Suprapubic skin (tissue), 3 donors: ENCODE results near the gene TTC23.

Source experiments
- EP300 ChIP-seq: sonication (generic); formaldehyde crosslinking; IDR thresholded peaks from one replicate; pipeline ENCODE4 v1.6.1; 2017; ENCODE audit warnings: antibody characterized with exemption
- POLR2A ChIP-seq, 2 donors: fragments of 450-650 bp; IDR thresholded peaks; one replicate each; pipeline ENCODE4 v1.6.1; 2017; ENCODE audit warnings: antibody characterized with exemption in 2 of 2, mild to moderate bottlenecking in 2 of 2, moderate library complexity in 2 of 2
- TF ChIP-seq, protein P1 (sequence below), 2 donors: fragments of 200-600 bp in 1 of 2; fragments of 450-650 bp in 1 of 2; sonication (generic) in 1 of 2; IDR thresholded peaks; one replicate each; pipeline ENCODE4 v1.5.1; 2016 to 2019; ENCODE audit warnings: antibody characterized with exemption in 2 of 2, mild to moderate bottlenecking in 1 of 2, moderate library complexity in 1 of 2

DNA sequence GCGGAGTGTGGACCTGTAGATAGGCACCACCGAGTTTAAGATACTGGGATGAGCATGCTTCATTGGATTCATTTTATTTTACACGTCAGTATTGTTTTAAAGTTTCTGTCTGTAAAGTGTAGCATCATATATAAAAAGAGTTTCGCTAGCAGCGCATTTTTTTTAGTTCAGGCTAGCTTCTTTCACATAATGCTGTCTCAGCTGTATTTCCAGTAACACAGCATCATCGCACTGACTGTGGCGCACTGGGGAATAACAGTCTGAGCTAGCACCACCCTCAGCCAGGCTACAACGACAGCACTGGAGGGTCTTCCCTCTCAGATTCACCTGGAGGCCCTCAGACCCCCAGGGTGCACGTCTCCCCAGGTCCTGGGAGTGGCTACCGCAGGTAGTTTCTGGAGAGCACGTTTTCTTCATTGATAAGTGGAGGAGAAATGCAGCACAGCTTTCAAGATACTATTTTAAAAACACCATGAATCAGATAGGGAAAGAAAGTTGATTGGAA is 115.0 kb downstream of the TTC23 start:
- TF ChIP-seq, protein P1, sequence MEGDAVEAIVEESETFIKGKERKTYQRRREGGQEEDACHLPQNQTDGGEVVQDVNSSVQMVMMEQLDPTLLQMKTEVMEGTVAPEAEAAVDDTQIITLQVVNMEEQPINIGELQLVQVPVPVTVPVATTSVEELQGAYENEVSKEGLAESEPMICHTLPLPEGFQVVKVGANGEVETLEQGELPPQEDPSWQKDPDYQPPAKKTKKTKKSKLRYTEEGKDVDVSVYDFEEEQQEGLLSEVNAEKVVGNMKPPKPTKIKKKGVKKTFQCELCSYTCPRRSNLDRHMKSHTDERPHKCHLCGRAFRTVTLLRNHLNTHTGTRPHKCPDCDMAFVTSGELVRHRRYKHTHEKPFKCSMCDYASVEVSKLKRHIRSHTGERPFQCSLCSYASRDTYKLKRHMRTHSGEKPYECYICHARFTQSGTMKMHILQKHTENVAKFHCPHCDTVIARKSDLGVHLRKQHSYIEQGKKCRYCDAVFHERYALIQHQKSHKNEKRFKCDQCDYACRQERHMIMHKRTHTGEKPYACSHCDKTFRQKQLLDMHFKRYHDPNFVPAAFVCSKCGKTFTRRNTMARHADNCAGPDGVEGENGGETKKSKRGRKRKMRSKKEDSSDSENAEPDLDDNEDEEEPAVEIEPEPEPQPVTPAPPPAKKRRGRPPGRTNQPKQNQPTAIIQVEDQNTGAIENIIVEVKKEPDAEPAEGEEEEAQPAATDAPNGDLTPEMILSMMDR (IDR thresholded peaks at IDR 0.05) = no peak
- TF ChIP-seq EP300 = no peak
- no peak for TF ChIP-seq POLR2A (IDR thresholded peaks at IDR 0.05)
